Purkinje cell (primary cell): ENCODE results near the gene INIP. TPM values are rescaled to one million over a fixed set of nuclear protein-coding genes. Genes with fewer than 3 reads are reported as not detected.

Experiments used
- polyA plus RNA-seq: library from polyadenylated mRNA; unstranded; fragments of >200 nt; fragmentation: Nextera tagmentation; gene quantifications from 2 replicates; pipeline ENCODE4 v1.2.1, GENCODE V29; 2014

INIP gene
- 30.7 and 40.7 TPM in 2 replicates for polyA plus RNA-seq

GRCh38 chr9:112717661-112718331, at the start of gene INIP:
Gene INIP (minus strand): TSS chr9:112718117. CDS start chr9:112716485, 1,632 bp downstream.

GRCh38 chr9:112750016-112750763, 32.3 kb upstream of the INIP start, which contains the start of gene SNX30:
Gene SNX30 (plus strand): TSS chr9:112750760. CDS start chr9:112751002, 242 bp downstream.

Other genes with a start within 250 kb of the INIP start
- gene KIAA1958, start 231.3 kb downstream of the INIP start, polyA plus RNA-seq, result 3.7 TPM in 2 replicates
- 5.0 and 7.5 TPM in 2 replicates for gene SNX30, start 32.6 kb upstream of the INIP start, polyA plus RNA-seq
- 0.35 TPM in 1 of 2 replicates, not detected in the other for gene SLC46A2, start 172.8 kb upstream of the INIP start, polyA plus RNA-seq